MCF 10A (cell line): ENCODE data around the gene AP2M1. TPM values are rescaled to one million over a fixed set of nuclear protein-coding genes. Genes with fewer than 3 reads are reported as not detected.

Experiments
- BruUV-seq: library from RNA; stranded (reverse); fragments of 400-500 nt; replicated peaks from 2 replicates; lab custom pipeline; 2021; lab: Mats Ljungman, UMichigan
- CTCF ChIA-PET: fragments of 300-600 bp; sonication (Branson Sonifier 250); formaldehyde crosslinking; extraction: SDS; loops from one replicate; lab custom pipeline; 2021; ENCODE audit warnings: antibody characterized with exemption, inconsistent platforms; lab: Yijun Ruan, JAX
- POLR2A ChIA-PET: fragments of 300-600, 350-650 bp; sonication (Branson Sonifier 250); formaldehyde crosslinking; extraction: SDS; loops from one replicate; lab custom pipeline; 2020; ENCODE audit warnings: antibody characterized with exemption, inconsistent platforms; lab: Yijun Ruan, JAX
- DNase-seq: peaks from one replicate; pipeline ENCODE4 v3.0.0-alpha.2; 2018; ENCODE audit not compliant: unreplicated experiment
- H3K27ac Mint-ChIP-seq: one replicate; pipeline ENCODE4 v1.8.0; 2022; ENCODE audit warnings: mild to moderate bottlenecking, low read depth, mixed read lengths; ENCODE audit not compliant: unreplicated experiment
- H3K27me3 Mint-ChIP-seq: one replicate; pipeline ENCODE4 v1.8.0; 2022; ENCODE audit warnings: mixed read lengths; ENCODE audit not compliant: insufficient read depth, unreplicated experiment
- H3K36me3 Mint-ChIP-seq: one replicate; pipeline ENCODE4 v1.8.0; 2022; ENCODE audit warnings: mild to moderate bottlenecking, moderate library complexity, mixed read lengths; ENCODE audit not compliant: insufficient read depth, unreplicated experiment
- H3K4me1 Mint-ChIP-seq: one replicate; pipeline ENCODE4 v1.8.0; 2022; ENCODE audit warnings: mixed read lengths; ENCODE audit not compliant: insufficient read depth, unreplicated experiment
- H3K4me3 Mint-ChIP-seq: one replicate; pipeline ENCODE4 v1.8.0; 2022; ENCODE audit warnings: mild to moderate bottlenecking, moderate library complexity, mixed read lengths; ENCODE audit not compliant: unreplicated experiment
- H3K9me3 Mint-ChIP-seq: one replicate; pipeline ENCODE4 v1.8.0; 2022; ENCODE audit warnings: mixed read lengths; ENCODE audit not compliant: unreplicated experiment
- CTCF ChIP-seq: fragments of 200-600 bp; IDR thresholded peaks from one replicate; pipeline ENCODE4 v1.8.0; 2022; ENCODE audit warnings: antibody characterized with exemption, mild to moderate bottlenecking; ENCODE audit not compliant: unreplicated experiment
- intact Hi-C: fragments of 100-400 bp; cut with micrococcal nuclease; formaldehyde crosslinking; loops from 2 replicates; pipeline ENCODE4 v1.14.1; 2022
- total RNA-seq: library from RNA; stranded (reverse); gene quantifications from 2 replicates; pipeline ENCODE4 v1.2.3, GENCODE V29; 2022

AP2M1 gene
- total RNA-seq, 1 experiment from 2014 or later, result 301 TPM

DNA sequence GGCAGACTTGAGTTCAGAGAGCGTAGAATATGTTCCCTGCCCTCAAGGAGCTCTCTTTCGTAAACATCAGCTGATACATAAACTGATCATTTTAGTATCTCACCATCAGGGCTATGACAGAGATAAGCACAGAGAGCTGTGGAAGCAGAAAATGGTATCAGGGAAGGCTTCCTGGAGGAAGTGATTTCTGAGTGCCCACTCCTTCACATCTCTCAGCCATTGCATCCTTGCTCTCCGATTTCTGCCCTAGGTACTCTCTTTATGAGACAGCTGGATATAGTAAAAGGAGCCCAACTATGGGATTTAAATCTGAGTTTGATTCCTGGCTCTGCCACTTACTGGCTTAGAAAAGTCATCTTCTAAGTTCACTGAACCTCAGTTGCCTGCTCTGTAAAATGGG lies 9.1 kb upstream of the AP2M1 start:
- Mint-ChIP-seq H3K27ac (no peak overlapping the region), H3K27me3 (no peaks in the 10 kb centered on the region), H3K4me1 (peaks cover 12% of the 10 kb centered on the region), H3K9me3 (no peaks in the 10 kb centered on the region), H3K4me3 (no peak overlapping the region), H3K36me3 (peaks cover 36% of the 10 kb centered on the region)
- intact Hi-C loops, result no loop called here
- no peak for TF ChIP-seq CTCF
- CTCF ChIA-PET, result interaction anchor here (1.0 kb wide), 1 partner anchor 84 kb away, joined by 3 read pairs; no protein-coding TSS in a partner anchor
- POLR2A ChIA-PET, result interaction anchor here (0.7 kb wide), 1 partner anchor 9 kb away, joined by 3 read pairs; no protein-coding TSS in a partner anchor
- no peak for DNase-seq
- no TSS peak for BruUV-seq

DNA sequence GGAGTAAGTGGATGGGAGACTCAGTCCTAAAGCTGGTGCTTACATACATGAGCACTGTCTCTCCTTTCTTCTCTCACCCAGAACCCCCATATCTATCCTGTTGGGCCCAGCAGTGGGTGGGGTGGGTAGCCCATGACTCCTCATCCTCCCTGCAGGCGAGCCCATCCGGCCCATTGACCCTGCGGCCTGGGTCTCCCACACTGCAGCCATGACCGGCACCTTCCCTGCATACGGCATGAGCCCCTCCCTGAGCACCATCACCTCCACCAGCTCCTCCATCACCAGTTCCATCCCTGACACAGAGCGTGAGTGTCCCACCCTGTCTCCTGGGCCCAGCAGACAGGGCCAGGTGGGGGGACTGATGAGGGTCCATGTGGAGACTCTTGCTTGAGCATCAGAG lies 8.0 kb upstream of the AP2M1 start:
- POLR2A ChIA-PET, result interaction anchor here (0.6 kb wide), 1 partner anchor 80 kb away, joined by 3 read pairs; no protein-coding TSS in a partner anchor
- intact Hi-C loops, result no loop called here
- Mint-ChIP-seq H3K36me3 (peaks cover 39% of the 10 kb centered on the region), H3K4me3 (no peak overlapping the region), H3K9me3 (no peaks in the 10 kb centered on the region), H3K27me3 (no peaks in the 10 kb centered on the region), H3K27ac (no peak overlapping the region), H3K4me1 (peaks cover 17% of the 10 kb centered on the region)
- no peak for TF ChIP-seq CTCF
- DNase-seq, result no peak
- no TSS peak for BruUV-seq
- CTCF ChIA-PET, result no interaction called here

GRCh38 chr3:184167786-184168185 lies 6.9 kb upstream of the AP2M1 start:
- no TSS peak for BruUV-seq

More at GRCh38 chr3:184167786-184168185, 6.9 kb upstream of the AP2M1 start:
- Mint-ChIP-seq H3K9me3 (no peaks in the 10 kb centered on the region), H3K27me3 (no peaks in the 10 kb centered on the region), H3K36me3 (peaks cover 43% of the 10 kb centered on the region), H3K27ac (no peak overlapping the region), H3K4me3 (no peak overlapping the region), H3K4me1 (peaks cover 14% of the 10 kb centered on the region)
- intact Hi-C loops, result no loop called here
- CTCF ChIA-PET, result no interaction called here
- POLR2A ChIA-PET, result interaction anchor here (0.6 kb wide), 1 partner anchor 67 kb away, joined by 3 read pairs; no protein-coding TSS in a partner anchor
- no peak for DNase-seq
- no peak for TF ChIP-seq CTCF
